Measurements from ENCODE around the gene BDNF. TPM values are rescaled to one million over a fixed set of nuclear protein-coding genes. Genes with fewer than 3 reads are reported as not detected.

The BDNF gene
- total RNA-seq, 1 experiment from 2014 or later: 4.8 TPM

DNA sequence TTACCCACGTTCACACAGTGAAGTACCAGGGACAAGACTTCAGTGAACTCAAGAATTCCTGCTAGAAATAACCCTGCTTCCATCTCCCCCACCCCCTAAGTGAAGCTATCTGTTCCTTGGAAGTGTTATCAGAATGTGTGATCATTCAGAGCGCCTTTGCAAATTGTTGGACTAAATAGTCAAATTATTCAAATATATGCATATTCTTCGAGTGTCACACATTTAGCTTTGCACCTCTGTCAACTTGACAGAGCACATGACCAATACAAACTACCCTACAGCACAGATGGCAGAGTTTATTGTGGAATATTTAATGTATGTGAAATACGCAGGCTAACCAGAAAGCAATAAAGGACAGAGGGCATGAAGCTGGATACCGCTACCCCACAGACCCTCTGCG is 2.6 kb upstream of the BDNF start:
- ChIA-PET CTCF (interaction anchor here (5.6 kb wide), 1 partner anchor 16 kb away, joined by 184 read pairs; no protein-coding TSS in a partner anchor), POLR2A (interaction anchor here (2.5 kb wide), 1 partner anchor 17 kb away, joined by 7 read pairs; no protein-coding TSS in a partner anchor)
- ATAC-seq: no peak
- no peak for DNase-seq (ENCODE audit: low spot score)
- no peaks in the 10 kb centered on the region for H3K9me3 Mint-ChIP-seq
- H3K27ac Mint-ChIP-seq: no peak overlapping the region
- H3K36me3 Mint-ChIP-seq: no peaks in the 10 kb centered on the region
- peaks cover 37% of the 10 kb centered on the region for H3K4me1 Mint-ChIP-seq
- H3K27me3 Mint-ChIP-seq (ENCODE audit: low read depth): peaks cover 34% of the 10 kb centered on the region
- TF ChIP-seq, protein P1, sequence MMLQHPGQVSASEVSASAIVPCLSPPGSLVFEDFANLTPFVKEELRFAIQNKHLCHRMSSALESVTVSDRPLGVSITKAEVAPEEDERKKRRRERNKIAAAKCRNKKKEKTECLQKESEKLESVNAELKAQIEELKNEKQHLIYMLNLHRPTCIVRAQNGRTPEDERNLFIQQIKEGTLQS (CRISPR knock-in tag; conservative IDR thresholded peaks at IDR 0.05): no peak
- TF ChIP-seq ZBTB43 (CRISPR knock-in tag; IDR thresholded peaks at IDR 0.05) (no peak), MYBL2 (CRISPR knock-in tag; IDR thresholded peaks at IDR 0.05) (no peak), ELF4 (CRISPR knock-in tag; IDR thresholded peaks at IDR 0.05; ENCODE audit: low read depth) (no peak), ZNF219 (CRISPR knock-in tag; IDR thresholded peaks at IDR 0.05; ENCODE audit: borderline replicate concordance) (no peak), CBFB (CRISPR knock-in tag; IDR thresholded peaks at IDR 0.05; ENCODE audit: low read depth) (no peak), ZNF263 (CRISPR knock-in tag; IDR thresholded peaks at IDR 0.05; ENCODE audit: low read depth) (no peak), FOXJ3 (CRISPR knock-in tag; IDR thresholded peaks at IDR 0.05; ENCODE audit: borderline replicate concordance) (no peak), NR2C2 (CRISPR knock-in tag; IDR thresholded peaks at IDR 0.05) (no peak), RELA (CRISPR knock-in tag; IDR thresholded peaks at IDR 0.05; ENCODE audit: borderline replicate concordance) (no peak), ZNF425 (CRISPR knock-in tag; conservative IDR thresholded peaks at IDR 0.05) (no peak), EMX1 (CRISPR knock-in tag; IDR thresholded peaks at IDR 0.05) (no peak), TP53 (CRISPR knock-in tag; IDR thresholded peaks at IDR 0.05) (no peak)
- TF ChIP-seq, protein P2, sequence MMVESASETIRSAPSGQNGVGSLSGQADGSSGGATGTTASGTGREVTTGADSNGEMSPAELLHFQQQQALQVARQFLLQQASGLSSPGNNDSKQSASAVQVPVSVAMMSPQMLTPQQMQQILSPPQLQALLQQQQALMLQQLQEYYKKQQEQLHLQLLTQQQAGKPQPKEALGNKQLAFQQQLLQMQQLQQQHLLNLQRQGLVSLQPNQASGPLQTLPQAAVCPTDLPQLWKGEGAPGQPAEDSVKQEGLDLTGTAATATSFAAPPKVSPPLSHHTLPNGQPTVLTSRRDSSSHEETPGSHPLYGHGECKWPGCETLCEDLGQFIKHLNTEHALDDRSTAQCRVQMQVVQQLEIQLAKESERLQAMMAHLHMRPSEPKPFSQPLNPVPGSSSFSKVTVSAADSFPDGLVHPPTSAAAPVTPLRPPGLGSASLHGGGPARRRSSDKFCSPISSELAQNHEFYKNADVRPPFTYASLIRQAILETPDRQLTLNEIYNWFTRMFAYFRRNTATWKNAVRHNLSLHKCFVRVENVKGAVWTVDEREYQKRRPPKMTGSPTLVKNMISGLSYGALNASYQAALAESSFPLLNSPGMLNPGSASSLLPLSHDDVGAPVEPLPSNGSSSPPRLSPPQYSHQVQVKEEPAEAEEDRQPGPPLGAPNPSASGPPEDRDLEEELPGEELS (CRISPR knock-in tag; IDR thresholded peaks at IDR 0.05): no peak
- TF ChIP-seq, protein P3, sequence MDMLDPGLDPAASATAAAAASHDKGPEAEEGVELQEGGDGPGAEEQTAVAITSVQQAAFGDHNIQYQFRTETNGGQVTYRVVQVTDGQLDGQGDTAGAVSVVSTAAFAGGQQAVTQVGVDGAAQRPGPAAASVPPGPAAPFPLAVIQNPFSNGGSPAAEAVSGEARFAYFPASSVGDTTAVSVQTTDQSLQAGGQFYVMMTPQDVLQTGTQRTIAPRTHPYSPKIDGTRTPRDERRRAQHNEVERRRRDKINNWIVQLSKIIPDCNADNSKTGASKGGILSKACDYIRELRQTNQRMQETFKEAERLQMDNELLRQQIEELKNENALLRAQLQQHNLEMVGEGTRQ (CRISPR knock-in tag; IDR thresholded peaks at IDR 0.05): no peak
- TF ChIP-seq, protein P4, sequence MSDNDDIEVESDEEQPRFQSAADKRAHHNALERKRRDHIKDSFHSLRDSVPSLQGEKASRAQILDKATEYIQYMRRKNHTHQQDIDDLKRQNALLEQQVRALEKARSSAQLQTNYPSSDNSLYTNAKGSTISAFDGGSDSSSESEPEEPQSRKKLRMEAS (CRISPR knock-in tag; IDR thresholded peaks at IDR 0.05): no peak
- TF ChIP-seq, protein P5, sequence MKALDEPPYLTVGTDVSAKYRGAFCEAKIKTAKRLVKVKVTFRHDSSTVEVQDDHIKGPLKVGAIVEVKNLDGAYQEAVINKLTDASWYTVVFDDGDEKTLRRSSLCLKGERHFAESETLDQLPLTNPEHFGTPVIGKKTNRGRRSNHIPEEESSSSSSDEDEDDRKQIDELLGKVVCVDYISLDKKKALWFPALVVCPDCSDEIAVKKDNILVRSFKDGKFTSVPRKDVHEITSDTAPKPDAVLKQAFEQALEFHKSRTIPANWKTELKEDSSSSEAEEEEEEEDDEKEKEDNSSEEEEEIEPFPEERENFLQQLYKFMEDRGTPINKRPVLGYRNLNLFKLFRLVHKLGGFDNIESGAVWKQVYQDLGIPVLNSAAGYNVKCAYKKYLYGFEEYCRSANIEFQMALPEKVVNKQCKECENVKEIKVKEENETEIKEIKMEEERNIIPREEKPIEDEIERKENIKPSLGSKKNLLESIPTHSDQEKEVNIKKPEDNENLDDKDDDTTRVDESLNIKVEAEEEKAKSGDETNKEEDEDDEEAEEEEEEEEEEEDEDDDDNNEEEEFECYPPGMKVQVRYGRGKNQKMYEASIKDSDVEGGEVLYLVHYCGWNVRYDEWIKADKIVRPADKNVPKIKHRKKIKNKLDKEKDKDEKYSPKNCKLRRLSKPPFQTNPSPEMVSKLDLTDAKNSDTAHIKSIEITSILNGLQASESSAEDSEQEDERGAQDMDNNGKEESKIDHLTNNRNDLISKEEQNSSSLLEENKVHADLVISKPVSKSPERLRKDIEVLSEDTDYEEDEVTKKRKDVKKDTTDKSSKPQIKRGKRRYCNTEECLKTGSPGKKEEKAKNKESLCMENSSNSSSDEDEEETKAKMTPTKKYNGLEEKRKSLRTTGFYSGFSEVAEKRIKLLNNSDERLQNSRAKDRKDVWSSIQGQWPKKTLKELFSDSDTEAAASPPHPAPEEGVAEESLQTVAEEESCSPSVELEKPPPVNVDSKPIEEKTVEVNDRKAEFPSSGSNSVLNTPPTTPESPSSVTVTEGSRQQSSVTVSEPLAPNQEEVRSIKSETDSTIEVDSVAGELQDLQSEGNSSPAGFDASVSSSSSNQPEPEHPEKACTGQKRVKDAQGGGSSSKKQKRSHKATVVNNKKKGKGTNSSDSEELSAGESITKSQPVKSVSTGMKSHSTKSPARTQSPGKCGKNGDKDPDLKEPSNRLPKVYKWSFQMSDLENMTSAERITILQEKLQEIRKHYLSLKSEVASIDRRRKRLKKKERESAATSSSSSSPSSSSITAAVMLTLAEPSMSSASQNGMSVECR (CRISPR knock-in tag; IDR thresholded peaks at IDR 0.05; ENCODE audit: borderline replicate concordance): no peak
- TF ChIP-seq, protein P6, sequence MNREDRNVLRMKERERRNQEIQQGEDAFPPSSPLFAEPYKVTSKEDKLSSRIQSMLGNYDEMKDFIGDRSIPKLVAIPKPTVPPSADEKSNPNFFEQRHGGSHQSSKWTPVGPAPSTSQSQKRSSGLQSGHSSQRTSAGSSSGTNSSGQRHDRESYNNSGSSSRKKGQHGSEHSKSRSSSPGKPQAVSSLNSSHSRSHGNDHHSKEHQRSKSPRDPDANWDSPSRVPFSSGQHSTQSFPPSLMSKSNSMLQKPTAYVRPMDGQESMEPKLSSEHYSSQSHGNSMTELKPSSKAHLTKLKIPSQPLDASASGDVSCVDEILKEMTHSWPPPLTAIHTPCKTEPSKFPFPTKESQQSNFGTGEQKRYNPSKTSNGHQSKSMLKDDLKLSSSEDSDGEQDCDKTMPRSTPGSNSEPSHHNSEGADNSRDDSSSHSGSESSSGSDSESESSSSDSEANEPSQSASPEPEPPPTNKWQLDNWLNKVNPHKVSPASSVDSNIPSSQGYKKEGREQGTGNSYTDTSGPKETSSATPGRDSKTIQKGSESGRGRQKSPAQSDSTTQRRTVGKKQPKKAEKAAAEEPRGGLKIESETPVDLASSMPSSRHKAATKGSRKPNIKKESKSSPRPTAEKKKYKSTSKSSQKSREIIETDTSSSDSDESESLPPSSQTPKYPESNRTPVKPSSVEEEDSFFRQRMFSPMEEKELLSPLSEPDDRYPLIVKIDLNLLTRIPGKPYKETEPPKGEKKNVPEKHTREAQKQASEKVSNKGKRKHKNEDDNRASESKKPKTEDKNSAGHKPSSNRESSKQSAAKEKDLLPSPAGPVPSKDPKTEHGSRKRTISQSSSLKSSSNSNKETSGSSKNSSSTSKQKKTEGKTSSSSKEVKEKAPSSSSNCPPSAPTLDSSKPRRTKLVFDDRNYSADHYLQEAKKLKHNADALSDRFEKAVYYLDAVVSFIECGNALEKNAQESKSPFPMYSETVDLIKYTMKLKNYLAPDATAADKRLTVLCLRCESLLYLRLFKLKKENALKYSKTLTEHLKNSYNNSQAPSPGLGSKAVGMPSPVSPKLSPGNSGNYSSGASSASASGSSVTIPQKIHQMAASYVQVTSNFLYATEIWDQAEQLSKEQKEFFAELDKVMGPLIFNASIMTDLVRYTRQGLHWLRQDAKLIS (CRISPR knock-in tag; IDR thresholded peaks at IDR 0.05; ENCODE audit: borderline replicate concordance): no peak
- TF ChIP-seq, protein P7, sequence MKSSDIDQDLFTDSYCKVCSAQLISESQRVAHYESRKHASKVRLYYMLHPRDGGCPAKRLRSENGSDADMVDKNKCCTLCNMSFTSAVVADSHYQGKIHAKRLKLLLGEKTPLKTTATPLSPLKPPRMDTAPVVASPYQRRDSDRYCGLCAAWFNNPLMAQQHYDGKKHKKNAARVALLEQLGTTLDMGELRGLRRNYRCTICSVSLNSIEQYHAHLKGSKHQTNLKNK (CRISPR knock-in tag; IDR thresholded peaks at IDR 0.05): no peak
- TF ChIP-seq, protein P8, sequence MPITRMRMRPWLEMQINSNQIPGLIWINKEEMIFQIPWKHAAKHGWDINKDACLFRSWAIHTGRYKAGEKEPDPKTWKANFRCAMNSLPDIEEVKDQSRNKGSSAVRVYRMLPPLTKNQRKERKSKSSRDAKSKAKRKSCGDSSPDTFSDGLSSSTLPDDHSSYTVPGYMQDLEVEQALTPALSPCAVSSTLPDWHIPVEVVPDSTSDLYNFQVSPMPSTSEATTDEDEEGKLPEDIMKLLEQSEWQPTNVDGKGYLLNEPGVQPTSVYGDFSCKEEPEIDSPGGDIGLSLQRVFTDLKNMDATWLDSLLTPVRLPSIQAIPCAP (CRISPR knock-in tag; IDR thresholded peaks at IDR 0.05): no peak
- peak overlapping the region; percentile 5; the same call in 1 of the 2 replicates for H3K4me3 Mint-ChIP-seq
